ENCODE measurements around the gene FBRSL1.

DNA sequence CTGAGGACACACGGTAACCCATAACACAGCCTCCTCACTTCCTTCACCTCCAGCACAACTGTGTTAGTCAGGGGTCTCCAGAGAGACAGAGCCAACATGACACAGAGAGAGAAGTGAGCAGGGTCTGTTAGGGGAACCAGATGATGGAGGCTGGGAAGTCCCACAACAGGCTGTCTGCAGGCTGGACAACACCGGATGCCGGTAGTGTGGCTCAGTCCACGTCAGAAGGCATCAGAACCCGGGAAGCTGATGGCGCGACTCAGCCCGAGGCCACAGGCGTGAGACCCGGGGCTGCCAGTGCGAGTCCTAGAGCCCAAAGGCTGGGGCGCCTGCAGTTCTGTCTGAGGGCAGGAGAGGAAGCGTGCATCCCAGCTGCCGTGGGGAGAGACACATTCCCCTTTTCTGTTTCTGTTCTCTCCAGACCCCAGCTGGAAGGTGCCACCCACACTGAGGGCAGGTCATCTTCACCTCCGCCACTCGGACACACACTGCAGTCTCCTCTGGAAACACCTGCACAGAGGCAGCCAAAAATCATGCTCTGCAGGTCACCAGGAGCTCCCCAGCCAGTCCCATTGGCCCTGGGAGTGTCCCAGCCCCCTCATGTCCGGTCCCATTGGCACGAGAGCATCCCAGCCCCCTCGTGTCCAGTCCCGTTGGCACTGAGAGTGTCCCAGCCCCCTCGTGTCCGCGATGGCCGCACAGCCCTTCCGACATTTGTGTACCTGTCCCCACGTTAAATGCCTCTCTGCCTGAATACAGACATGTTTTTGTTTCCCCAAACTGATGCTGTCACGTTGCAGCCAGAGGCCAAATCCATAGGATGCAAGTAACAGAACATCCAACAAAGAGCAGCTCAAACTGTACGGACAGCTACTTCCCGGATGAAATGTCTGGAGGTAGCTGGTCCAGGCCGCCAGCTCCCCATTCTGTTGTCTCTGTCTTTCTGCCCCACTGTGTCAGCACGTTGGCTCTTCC lies 7.9 kb upstream of the FBRSL1 start:
- TF ChIP-seq, protein P1, sequence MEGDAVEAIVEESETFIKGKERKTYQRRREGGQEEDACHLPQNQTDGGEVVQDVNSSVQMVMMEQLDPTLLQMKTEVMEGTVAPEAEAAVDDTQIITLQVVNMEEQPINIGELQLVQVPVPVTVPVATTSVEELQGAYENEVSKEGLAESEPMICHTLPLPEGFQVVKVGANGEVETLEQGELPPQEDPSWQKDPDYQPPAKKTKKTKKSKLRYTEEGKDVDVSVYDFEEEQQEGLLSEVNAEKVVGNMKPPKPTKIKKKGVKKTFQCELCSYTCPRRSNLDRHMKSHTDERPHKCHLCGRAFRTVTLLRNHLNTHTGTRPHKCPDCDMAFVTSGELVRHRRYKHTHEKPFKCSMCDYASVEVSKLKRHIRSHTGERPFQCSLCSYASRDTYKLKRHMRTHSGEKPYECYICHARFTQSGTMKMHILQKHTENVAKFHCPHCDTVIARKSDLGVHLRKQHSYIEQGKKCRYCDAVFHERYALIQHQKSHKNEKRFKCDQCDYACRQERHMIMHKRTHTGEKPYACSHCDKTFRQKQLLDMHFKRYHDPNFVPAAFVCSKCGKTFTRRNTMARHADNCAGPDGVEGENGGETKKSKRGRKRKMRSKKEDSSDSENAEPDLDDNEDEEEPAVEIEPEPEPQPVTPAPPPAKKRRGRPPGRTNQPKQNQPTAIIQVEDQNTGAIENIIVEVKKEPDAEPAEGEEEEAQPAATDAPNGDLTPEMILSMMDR (IDR thresholded peaks at IDR 0.05; ENCODE audit: insufficient read depth, low read depth, low read length): no peak
- no peak for TF ChIP-seq EZH2 (IDR thresholded peaks at IDR 0.05; ENCODE audit: insufficient read depth, low read length)

All from astrocyte (in vitro differentiated cells and primary cell).